ENCODE data around the gene P2RX2.

DNA sequence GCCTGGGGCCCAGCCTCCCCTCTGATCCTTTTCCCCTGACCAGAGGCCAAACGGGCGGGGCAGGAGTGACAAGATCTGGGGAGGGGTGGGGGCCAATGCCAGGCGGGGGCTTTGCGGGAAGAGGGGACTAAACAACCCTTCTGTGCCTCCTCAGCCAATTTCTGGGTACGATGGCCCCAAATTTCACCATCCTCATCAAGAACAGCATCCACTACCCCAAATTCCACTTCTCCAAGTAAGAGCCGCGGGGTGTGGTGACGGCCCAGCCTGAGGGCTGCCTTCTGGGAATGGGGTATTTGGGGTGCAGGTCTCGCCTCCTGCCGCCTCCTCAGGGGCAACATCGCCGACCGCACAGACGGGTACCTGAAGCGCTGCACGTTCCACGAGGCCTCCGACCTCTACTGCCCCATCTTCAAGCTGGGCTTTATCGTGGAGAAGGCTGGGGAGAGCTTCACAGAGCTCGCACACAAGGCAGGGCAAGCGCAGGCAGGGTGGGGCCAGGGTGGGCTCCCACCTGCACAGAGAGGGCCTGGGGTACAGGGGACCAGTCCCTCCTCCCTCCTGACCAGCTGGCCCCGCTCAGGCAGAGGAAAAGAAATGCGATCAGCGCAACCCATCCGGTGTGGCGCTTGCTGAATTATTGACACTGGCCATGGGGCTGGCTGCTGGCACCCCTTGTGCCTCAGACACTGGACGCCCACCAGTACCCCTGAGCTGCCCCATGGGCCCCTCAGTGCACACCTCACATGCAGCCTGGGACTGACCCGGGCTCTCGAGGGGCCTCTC lies 1.7 kb downstream of the P2RX2 start:
- TF ChIP-seq EZH2 (IDR thresholded peaks at IDR 0.05): no peak
- no peak for TF ChIP-seq POLR2AphosphoS5 (IDR thresholded peaks at IDR 0.05; ENCODE audit: borderline replicate concordance, low read depth, low read length)

Data from SK-N-MC (cell line).